Right forelimb (tissue), 1 donor: Measurements from ENCODE around the gene PRDM12.
A peak's percentile ranks its signal among the peaks of the same experiment; 100 is the strongest.
"Not testable (repeated sequence)": the region's sequence is repeated elsewhere in the genome, so short reads cannot be mapped to it uniquely, and the experiment has no call there.

ENCODE experiments used
- DNase-seq: peaks from one replicate; pipeline ENCODE4 v3.0.0-alpha.2; 2018

The PRDM12 gene

DNA sequence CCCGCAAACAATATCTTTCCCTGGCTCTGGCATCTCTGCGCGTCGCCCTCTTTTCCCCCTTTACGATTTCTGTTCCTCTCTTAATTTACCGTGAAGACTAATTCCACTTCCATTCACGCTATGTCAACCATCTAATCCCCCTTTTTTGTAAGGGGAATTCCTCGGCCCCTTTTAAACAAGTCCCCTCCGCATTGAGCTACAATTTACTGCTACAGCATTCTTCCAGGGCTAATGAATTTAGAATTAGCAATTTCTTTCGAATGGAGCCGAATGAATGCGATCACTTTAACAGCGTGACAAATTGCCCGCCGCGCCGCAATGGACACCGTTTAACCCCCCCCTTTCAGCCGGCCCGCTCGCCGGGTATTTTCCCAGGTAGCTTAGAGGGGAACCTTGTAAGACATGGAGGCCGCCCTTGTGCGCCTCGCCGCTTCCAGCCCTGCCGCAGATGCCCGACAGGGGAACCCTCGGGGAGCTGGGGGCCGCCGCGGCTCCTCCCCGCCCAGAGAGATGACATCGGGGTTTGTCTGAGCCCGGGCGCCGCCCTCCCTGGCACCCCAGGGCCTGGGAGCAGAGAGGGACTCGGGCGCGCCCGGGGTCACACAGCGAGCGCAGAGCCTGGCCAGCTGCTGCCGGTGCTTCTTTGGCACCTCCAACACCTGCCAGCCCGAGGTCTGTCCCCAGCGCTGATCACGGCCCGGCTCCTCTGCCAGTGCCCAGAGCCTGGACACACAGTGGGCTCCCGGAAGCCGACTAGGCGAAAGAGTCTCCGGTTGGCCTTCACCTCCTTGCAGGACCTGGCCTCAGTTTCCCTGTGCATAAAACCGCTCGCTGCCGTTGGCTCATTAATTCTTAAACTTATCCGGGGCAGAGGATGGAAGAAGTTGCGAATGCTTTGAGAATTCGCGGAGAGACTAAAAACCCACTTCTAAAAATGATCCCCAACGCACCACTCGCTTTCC, 1.3 kb downstream of the PRDM12 start:
- DNase-seq, result no peak

DNA sequence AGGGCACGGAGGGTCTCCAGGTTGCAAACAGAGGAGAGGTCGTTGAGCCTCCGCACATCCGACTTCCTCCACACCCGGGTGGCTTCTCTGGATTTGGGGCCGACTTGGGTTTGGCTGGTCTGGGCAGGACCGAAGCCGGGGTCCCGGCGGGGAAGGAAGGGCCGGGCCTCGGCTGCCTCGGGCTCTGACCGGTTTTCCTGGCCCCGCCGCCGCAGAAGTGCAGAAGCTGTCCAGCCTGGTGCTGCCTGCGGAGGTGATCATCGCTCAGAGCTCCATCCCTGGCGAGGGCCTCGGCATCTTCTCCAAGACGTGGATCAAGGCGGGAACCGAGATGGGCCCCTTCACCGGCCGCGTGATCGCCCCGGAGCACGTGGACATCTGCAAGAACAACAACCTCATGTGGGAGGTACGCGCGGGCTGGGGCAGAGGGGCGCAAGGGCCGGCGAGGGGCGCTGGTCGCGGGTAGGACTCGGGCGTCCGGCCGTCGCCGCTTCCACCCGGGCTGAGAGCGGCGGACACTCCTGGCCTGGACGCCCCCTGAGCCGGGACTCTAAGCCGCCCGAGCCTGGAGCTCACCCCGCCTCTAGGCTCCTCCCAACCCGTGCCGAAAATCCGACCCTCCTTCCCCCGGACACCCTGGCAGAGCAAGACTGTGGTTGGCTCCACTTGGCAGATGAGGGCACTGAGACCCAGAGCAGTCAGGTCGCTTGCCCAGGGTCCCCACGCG, 2.2 kb downstream of the PRDM12 start:
- DNase-seq, result no peak

DNA sequence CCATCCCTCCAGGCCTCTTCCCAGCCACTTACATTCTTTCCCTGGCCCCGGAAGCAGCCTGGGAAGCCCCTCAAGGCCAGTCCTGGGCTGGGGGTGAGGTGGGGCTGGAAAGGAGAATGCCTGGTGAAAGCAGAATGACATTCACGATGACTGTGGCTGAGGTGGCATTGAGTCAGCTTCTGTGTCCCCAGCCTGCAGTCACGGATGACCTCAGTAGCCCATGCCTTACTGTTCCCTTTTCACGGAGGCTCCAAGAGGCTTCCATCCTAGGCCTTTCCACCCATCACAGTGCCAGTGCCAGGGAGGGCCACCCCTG, 2.7 kb downstream of the PRDM12 start:
- no peak for DNase-seq

- no peak for DNase-seq
Observed at GRCh38 chr9:130668196-130668595, 3.8 kb downstream of the PRDM12 start.

GRCh38 chr9:130668659-130669058, 4.3 kb downstream of the PRDM12 start:
- DNase-seq, result no peak

DNA sequence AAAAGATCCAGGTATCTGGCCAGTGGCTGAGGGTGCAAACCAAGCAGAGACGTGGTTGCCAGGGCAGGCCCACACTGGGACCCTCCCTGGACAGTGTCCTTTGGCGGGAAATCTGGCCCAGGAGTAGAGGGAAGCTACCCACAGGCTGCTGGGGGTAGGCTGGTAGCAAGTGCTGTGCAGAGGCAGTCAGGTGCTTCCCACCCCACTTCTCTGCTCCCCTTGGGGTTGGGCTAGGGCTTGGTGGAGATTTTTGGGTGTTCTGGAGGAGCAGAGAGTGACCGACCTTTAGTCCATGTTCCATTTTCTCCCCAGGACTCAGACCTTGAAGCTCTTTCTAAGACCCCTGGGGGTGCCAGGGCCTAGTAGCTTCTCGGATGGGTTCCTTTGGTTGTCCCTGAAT, 5.6 kb downstream of the PRDM12 start:
- DNase-seq, result no peak

DNA sequence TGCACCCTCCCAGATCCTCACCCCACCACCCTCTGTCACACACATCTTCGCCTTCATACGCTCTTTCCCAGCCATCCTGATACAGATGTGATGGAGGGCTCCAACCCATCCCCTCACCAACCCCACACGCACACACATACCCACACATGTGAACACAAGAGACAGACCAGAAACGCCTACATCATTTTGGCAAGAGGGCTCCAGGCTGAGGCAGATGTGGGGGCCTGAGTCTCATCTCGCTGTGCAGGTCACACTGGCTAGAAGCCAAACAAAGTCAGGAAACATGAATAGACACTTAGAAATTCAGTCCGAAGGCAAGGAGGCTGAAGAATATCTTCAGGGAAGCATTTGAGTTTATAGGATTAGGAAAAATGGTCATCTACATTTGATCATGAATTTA, 6.2 kb downstream of the PRDM12 start:
- DNase-seq, result no peak

DNA sequence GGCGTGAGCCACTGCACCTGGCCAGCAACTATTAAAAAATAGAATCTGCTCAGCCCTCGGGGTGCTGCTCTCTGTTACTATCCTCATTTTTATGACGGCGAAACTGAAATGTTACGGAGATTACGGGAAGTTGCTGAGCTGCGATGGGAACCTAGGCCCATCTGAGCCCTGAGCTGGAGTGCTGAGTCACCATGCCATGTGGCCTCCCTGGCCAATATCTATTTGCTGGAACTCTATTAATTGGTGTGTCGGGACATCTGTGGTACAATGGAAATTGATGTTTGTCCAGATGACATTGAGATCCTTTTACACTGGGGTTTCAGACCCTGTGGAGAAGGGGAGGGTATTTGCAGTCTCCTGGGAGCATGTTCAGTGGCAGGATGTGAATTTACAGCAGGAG, 8.1 kb downstream of the PRDM12 start:
- DNase-seq, result no peak

DNA sequence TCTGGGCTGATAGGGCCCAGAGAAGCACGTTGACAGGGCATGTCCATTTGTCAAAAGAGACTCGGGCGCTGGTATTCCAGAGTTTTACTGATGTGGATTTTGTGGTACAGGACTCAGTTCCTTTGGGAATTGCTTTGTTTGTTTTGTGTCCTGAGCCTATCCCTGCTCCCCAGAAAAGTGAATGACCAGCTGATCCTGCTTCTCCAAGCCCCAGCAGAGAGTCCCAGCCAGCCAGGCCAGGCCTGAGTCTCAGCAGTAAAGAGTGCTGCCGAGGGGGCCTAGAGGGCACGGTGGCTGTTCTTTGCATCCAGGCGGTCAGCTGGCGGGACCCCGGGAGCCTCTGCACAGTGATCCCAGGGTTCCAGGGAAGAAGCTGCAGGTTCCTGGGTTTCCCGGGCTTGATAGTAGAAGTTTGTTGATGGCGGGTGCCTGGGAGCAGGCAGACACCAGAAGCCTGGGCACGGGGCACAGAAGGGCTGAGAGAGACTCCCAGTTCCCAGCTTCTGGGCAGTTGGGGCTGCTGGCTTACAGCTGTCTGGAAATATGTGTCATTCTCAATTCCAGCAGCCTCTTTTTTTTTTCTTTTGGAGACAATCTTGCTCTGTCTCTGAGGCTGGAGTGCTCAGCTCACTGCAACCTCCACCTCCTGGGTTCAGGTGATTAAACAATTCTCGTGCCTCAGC, 8.7 kb downstream of the PRDM12 start:
- no peak for DNase-seq

GRCh38 chr9:130675396-130675795, 11.0 kb downstream of the PRDM12 start:
- DNase-seq, result no peak

DNA sequence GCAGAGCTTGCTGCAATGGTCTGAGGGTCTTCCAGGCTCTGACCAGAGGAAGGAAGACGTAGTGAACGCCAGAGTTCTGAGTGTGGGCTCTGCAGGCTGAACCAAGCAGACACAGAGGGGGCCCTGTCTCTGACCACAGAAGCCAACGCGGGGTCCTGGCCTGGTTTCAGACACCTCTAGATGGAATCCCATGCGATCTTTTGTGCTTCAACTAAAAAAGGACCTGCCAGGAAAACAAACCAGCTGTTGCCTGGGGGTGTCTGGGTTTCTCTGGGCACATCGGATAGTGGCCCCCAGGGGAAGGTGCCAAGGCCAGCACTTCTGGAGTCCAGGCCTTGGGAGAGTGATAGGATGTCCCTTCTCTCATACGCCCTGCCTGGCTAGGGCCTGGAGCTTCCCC, 12.9 kb downstream of the PRDM12 start:
- no peak for DNase-seq

DNA sequence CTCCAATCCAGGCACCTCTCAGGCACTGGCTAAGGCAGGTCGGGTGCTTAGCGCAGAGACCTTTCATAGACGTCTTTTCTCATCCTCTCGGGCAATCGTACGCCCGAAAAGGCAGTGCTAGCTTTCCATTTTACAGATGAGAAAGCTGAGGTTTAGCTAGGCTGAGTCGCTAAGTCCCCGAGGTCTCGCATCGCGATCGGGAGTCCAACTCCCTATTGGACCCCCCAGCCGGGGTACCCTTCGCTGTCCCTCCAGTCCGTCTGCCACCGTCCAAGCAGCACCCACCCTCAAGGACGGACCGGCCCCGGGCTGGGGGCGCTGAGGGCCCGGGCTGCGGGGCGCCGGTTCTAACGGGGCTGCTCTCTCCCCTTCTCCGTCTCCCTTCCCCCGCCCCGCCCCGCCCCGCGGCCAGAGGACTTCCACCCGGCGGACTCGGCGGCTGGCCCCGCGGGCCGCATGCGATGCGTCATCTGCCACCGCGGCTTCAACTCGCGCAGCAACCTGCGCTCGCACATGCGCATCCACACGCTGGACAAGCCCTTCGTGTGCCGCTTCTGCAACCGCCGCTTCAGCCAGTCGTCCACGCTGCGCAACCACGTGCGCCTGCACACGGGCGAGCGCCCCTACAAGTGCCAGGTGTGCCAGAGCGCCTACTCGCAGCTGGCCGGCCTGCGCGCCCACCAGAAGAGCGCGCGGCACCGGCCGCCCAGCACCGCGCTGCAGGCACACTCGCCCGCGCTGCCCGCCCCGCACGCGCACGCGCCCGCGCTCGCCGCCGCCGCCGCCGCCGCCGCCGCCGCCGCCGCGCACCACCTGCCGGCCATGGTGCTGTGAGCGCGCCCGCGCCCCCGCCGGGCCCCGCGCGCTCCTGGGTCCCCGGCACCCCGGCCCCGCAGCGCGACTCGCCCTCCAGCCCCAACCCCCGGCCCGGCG, 16.7 kb downstream of the PRDM12 start:
- DNase-seq, result peak; percentile 71

GRCh38 chr9:130681769-130682420, 17.5 kb downstream of the PRDM12 start:
- peak; percentile 58 for DNase-seq

DNA sequence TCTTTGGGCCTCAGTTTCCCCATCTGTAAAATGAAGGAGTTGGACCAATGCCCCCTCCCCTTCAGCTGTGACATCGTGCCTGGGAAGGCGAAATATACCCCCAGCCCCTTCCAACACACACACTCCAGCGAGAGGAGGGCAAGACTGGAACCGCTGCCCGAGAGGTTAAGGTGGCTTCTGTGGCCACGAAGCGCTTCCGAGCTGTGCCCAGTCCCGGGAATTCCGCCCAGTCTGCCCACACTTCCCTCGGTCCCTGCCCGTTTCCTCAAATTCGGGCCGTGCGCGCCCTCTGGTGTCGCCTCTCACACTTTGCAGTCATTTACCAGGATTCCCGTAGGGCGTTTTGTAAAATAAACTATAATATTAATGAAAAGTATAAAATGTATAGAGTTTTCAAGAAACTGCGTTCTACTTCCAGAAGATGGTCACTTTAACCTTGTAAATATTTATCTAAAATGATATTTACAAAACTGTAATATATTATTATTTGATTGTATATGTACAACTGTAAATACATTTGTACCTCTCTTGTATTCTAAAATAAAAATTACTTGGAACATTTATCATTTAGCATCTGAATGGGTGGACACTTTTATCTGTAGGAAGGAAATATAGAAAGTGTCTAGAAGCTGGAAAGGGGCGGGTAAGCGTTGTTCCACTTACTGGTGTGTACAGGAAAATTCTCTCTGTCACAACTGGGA, 18.2 kb downstream of the PRDM12 start:
- DNase-seq, result peak; percentile 82

DNA sequence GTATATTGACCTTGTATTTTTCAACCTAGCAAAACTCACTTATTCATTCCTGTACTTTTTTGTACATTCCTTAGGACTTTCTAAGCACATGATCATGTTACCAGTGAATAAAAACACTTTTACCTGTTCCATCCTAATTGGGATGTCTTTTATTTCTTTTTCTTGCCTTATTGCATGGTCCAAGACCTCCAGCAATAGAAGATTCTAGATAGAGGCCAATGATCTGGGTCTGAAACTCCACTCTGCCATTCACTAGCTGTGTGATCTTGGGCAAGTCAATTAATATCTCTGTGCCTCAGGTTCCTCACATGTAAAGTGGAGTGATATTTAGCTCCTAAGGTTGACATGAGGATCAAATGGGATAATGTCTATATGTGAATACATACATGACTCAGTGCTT, 20.7 kb downstream of the PRDM12 start:
- no peak for DNase-seq

- DNase-seq, result not testable (repeated sequence)
Observed at GRCh38 chr9:130685945-130686344, 21.6 kb downstream of the PRDM12 start.

DNA sequence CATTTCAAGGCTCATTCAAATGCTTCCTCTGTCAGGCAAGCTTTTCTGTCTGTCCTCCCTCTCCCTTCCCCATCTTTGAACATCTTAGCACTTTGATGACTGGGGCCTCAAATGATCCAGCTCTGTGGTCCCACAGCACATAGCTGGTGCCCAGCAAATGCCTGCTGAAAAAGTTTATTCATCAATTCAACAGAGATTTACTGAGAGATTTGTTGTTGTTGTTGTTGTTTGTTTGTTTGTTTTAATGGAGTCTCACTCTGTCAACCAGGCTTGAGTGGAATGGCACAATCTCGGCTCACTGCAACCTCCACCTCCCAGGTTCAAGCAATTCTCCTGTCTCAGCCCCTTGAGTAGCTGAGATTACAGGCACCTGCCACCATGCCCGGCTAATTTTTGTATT, 23.2 kb downstream of the PRDM12 start:
- no peak for DNase-seq

- DNase-seq, result no peak
Observed at GRCh38 chr9:130688072-130688471, 23.7 kb downstream of the PRDM12 start.

- no peak for DNase-seq
Observed at GRCh38 chr9:130689572-130689936, 25.2 kb downstream of the PRDM12 start.

DNA sequence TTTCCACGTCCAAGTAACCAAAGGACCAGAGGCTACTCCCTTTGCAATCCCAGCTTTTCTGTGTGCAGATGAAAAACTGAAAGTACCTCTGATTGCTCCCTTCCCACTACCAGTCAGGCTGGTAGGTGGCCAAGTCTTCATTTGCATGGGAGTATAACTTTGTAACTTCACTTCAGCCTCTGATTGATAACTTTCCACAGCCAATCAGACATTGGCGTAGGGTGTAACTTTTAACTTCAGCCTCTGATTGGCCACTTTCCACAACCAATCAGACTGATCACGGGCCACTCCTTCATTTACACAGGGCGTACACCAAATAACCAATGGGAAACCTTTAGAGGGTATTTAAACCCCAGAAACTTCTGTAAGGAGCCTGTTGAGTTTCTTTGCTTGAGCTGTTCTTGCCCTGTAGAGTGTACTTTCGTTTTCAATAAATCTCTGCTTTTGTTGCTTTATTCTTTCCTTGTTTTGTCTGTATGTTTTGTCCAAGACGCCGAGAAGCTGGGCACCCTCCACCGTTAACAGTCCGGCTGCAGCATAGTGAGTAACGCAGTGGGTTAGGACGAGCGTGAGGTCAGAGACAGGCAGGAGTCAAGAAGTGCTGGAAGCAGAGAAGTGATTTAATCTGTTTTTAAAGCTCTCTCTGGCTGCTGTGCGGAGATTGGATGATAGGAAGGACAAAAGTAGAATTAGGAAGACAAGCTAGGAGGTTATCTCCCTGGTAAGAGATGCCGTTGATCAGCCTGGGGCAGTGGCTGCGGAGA, 25.7 kb downstream of the PRDM12 start:
- no peak for DNase-seq

DNA sequence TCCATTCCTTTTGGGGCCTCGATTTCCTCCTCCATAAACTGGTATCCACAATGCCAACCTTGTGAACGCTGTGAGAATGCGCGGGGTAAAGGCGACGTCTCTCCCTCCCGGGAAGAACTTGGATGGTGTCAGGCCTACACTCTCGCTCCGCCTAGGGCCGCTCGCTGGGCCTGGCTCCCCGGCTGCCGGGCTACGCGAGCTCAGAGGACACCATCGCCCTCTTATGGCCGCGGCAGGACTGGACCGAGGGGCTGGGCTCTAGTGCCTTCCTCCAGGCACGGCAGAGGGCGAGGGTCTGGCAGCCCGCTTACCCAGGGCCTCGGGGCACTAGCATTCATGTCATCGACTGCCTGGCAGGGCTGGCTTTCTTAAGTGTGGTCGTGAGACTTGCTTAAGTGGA, 27.9 kb downstream of the PRDM12 start:
- peak; percentile 69 for DNase-seq
